Right lobe of liver (tissue), 6 donors: ENCODE measurements around the gene PDE6A. TPM values are rescaled to one million over a fixed set of nuclear protein-coding genes. Genes with fewer than 3 reads are reported as not detected.

Experiments used
- ATAC-seq, 4 donors: fragments of 200-7000 bp; cut with Tn5 transposase; one replicate each; pipeline ENCODE4 v1.9.1; 2020; ENCODE audit warnings: mild to moderate bottlenecking in 4 of 4, moderate library complexity in 4 of 4
- DNase-seq, 3 donors: peaks; one replicate each; pipeline ENCODE4 v3.0.0-alpha.2; 2020
- H3K27ac ChIP-seq, 3 donors: fragments of 200-600 bp; one replicate each; pipeline ENCODE4 v1.8.0; 2022
- H3K27me3 ChIP-seq, 2 donors: fragments of 200-600 bp; one replicate each; pipeline ENCODE4 v1.8.0; 2022
- H3K36me3 ChIP-seq, 4 donors: fragments of 200-600 bp; sonication (generic) in 1 of 4; one replicate each; pipeline versions ENCODE4 v1.5.1 to v1.8.0; 2017 to 2022; ENCODE audit warnings: control low read depth in 1 of 4
- H3K4me1 ChIP-seq, 4 donors: fragments of 200-600 bp; sonication (generic) in 1 of 4; one replicate each; pipeline versions ENCODE4 v1.5.1 to v1.8.0; 2017 to 2022; ENCODE audit warnings: control low read depth in 1 of 4
- H3K4me3 ChIP-seq, 3 donors: fragments of 200-600 bp; one replicate each; pipeline ENCODE4 v1.8.0; 2022
- H3K9me3 ChIP-seq, 4 donors: fragments of 200-600 bp; sonication (generic) in 1 of 4; one replicate each; pipeline versions ENCODE4 v1.5.1 to v1.8.0; 2017 to 2022; ENCODE audit warnings: control low read depth in 1 of 4
- CTCF ChIP-seq, 4 donors: fragments of 200-600 bp in 3 of 4; fragments of 450-650 bp in 1 of 4; IDR thresholded peaks; one replicate each; pipeline versions ENCODE4 v1.5.1 to v1.8.0; 2016 to 2022; ENCODE audit warnings: antibody characterized with exemption in 4 of 4, mild to moderate bottlenecking in 2 of 4
- POLR2A ChIP-seq: fragments of 450-650 bp; IDR thresholded peaks from one replicate; pipeline ENCODE4 v1.6.1; 2017; ENCODE audit warnings: antibody characterized with exemption, mild to moderate bottlenecking
- WGBS: methylation state at CpG from one replicate; pipeline ENCODE4 v1.1.6; 2018; ENCODE audit warnings: low coverage, low lambda C conversion rate; ENCODE audit not compliant: insufficient coverage; ENCODE audit errors: missing lambda C conversion rate; 5-methylcytosine and 5-hydroxymethylcytosine counted together
- intact Hi-C, 2 donors: fragments of 100-400 bp; cut with DNase I; formaldehyde crosslinking; loops; one replicate each; pipeline versions ENCODE4 v1.11.2 to v1.14.1; 2022
- small RNA-seq, 2 experiments: library from RNA; depleted of rRNA; stranded (forward); fragments of <200 nt; gene quantifications; one replicate each; pipeline ENCODE3, GENCODE V24; 2016
- total RNA-seq, 6 experiments: library from RNA; depleted of rRNA in 2 of 6; stranded (reverse); fragments of >200 nt in 2 of 6; fragmentation: NEBNext Ultra II Directional in 3 of 6; extraction: Animal tissue kit (Norgen Biotek cat#: 25700) in 3 of 6; gene quantifications; one replicate each; pipeline versions ENCODE4 v1.1.0 to v1.2.4, GENCODE V29; 2016 to 2023
- donor health status: DM: no; HTN: yes; CAD: no.
- donor health status: DM: no; HTN: no; CAD: no.
- donor health status: DM: no; HTN: no; CAD: no.
- donor health status: DM: no; HTN: yes; CAD: no.
- donor health status: DM: no; HTN: yes; CAD: no.

PDE6A gene
- total RNA-seq, 6 experiments from 2014 or later: not detected

DNA sequence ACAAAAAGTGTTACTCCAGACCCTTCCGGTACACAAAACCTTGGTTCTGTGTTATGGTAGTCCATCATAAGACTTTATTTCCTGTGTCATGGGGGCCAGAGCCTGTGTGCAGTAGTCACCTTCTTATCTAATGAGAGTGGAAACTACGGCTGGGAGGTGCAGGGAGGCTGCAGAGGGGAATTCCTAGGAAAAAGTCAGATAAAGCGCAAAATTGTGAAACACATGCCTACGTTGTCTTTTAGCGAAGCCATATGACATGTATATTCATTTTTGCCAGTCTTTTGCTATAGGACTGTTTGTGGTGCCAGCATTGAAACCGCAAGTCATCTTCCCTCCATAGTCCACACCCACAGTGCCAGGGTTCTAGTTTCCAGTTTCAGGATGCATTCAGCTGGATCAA lies 133.7 kb downstream of the PDE6A start:
- intact Hi-C loops: no loop called here
- Histone ChIP-seq H3K27me3 (no peaks in the 10 kb centered on the region), H3K9me3 (no peaks in the 10 kb centered on the region), H3K4me3 (no peak overlapping the region), H3K27ac (no peak overlapping the region), H3K4me1 (peaks cover 0 to 5% (median 0%) of the 10 kb centered on the region in 4 donors), H3K36me3 (no peaks in the 10 kb centered on the region)
- DNase-seq (no peak), ATAC-seq (peak in 2 of 4 donors; percentile 36 to 41)
- TF ChIP-seq POLR2A (no peak), CTCF (IDR thresholded peaks at IDR 0.05) (no peak)
- 77% methylated on average over 6 of the region's 6 CpGs for WGBS

DNA sequence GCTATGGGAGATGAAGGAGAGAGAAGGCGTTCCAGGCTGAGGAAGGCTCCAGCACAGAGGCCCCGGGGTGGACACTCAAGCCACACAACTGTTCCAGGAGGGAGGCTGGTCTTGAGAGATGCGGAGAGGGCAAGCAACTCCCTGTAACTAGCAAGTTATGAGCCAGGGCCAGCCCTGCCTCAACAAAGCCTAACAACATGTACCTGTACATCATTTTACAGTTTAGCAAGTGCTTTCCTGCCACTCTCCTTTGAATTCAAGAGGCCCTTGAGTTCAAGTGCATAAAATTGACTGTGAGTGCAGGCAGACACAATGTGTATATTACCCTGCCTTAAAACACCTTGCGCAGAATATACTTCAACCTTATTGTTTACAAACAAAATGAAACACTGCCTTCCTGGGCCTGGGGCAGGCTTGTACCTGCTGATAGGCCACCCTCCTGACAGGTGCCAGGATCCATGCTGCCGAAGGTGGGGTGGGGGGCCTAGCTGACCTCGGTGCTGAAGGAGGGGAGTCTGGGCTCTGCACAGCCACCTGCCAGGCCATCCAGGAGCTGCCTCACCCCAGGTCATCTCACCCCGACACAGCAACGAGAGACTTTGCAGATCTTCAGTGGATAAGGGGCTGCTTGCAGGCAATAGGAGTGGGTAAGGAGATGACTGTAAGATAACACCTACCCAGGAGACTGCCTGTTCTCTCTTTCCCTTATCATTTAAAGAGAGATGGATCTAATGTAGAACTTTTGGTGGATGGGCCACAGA lies 134.5 kb downstream of the PDE6A start:
- no peak for TF ChIP-seq POLR2A
- no peak for TF ChIP-seq CTCF (IDR thresholded peaks at IDR 0.05)
- H3K27ac ChIP-seq: no peak overlapping the region
- WGBS: 80% methylated on average over 3 of the region's 8 CpGs

DNA sequence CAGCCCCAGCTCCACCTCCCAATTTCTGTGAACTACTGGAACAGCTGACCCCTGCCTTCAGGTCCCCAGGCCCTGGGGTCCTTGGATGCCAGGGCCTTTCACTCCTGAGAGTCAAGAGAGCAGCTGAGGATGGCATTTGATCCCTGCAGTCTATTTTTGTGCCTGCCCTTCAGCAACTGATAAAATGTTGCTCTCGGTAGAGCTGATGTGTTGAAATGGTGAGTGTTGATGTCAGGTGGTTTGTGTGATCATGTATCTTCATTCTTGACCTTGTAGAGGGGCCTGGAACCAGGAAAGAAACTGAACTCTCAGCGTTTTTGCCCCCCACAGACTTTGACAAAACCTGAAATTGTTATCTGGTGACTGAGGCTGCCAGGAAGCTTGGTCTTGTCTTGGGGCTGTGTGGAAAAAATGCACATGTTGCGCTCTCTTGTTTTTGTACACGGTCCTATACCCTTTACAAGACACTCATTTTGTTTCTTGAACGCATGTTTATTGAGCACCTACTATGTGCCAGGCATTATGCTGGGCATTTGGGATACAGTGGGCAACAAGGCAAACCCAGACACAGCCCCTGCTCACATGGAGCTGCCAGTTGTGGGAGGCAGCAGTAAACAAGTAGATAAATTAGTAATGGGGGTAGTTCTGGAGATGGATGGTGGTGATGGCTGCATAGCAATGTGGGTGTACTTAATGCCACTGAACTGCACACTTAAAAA lies 136.2 kb downstream of the PDE6A start:
- no peak for DNase-seq
- 78% methylated on average over 3 of the region's 5 CpGs for WGBS
- no peak overlapping the region for H3K27ac ChIP-seq

More for the DNA sequence above, 134.5 kb downstream of the PDE6A start:
- no peaks in the 10 kb centered on the region for H3K9me3 ChIP-seq
- no peak for DNase-seq
- no peaks in the 10 kb centered on the region for H3K27me3 ChIP-seq
- no peak overlapping the region for H3K4me3 ChIP-seq
- H3K4me1 ChIP-seq: peaks cover 0 to 11% (median 0%) of the 10 kb centered on the region in 4 donors
- H3K36me3 ChIP-seq: no peaks in the 10 kb centered on the region
- ATAC-seq: no peak
- intact Hi-C loops: no loop called here

More for the DNA sequence above, 136.2 kb downstream of the PDE6A start:
- TF ChIP-seq POLR2A (no peak), CTCF (IDR thresholded peaks at IDR 0.05) (no peak)
- Histone ChIP-seq H3K4me3 (no peak overlapping the region), H3K9me3 (no peaks in the 10 kb centered on the region), H3K36me3 (no peaks in the 10 kb centered on the region), H3K27me3 (no peaks in the 10 kb centered on the region), H3K4me1 (peaks cover 0 to 11% (median 0%) of the 10 kb centered on the region in 4 donors)
- intact Hi-C loops: no loop called here
- ATAC-seq: no peak

Small RNA genes within 50 kb of the gene (small RNA-seq; reads per million reads assigned to genes)
- 0 reads per million in 2 experiments for gene RF00019

Other genes with a start within 250 kb of the PDE6A start
- 1 to 10 TPM; 2.3 to 7.5 (median 3.9) TPM for gene PPARGC1B, start 214.5 kb downstream of the PDE6A start, total RNA-seq
- 1 to 10 TPM; 1.3 to 2.4 (median 2.0) TPM for gene SLC26A2, start 16.0 kb upstream of the PDE6A start, total RNA-seq
- gene TIGD6, start 55.9 kb upstream of the PDE6A start, total RNA-seq: 1 to 10 TPM; 1.5 to 2.8 (median 2.2) TPM
- 10 to 100 TPM in 4 of 6 experiments, 1 to 10 TPM in 2; 7.7 to 28.3 (median 12.2) TPM for gene HMGXB3, start 55.9 kb upstream of the PDE6A start, total RNA-seq
- gene CSF1R, start 141.8 kb upstream of the PDE6A start, total RNA-seq: 10 to 100 TPM; 13.0 to 45.1 (median 16.3) TPM
- gene PDGFRB, start 211.1 kb upstream of the PDE6A start, total RNA-seq: 10 to 100 TPM in 2 of 6 experiments, 1 to 10 TPM in 4; 6.8 to 19.5 (median 9.4) TPM
- gene CDX1, start 222.0 kb upstream of the PDE6A start, total RNA-seq: not detected
- gene SLC6A7, start 245.3 kb upstream of the PDE6A start, total RNA-seq: not detected